H9 (cell line): Measurements from ENCODE around the gene PDZD4. TPM values are rescaled to one million over a fixed set of nuclear protein-coding genes. Genes with fewer than 3 reads are reported as not detected.

Experiments used
- DNase-seq: peaks from one replicate; pipeline ENCODE4 v3.0.0-alpha.2; 2017
- H2AFZ ChIP-seq: one replicate; pipeline ENCODE4 v1.6.1; 2013; ENCODE audit warnings: mild to moderate bottlenecking, low read length, control low read depth, moderate library complexity
- H2AK5ac ChIP-seq: 2 replicates; pipeline ENCODE4 v1.6.1; 2013; ENCODE audit warnings: low read length, control low read depth, mixed read lengths; ENCODE audit not compliant: insufficient read length
- H2BK120ac ChIP-seq: one replicate; pipeline ENCODE4 v1.6.1; 2013; ENCODE audit warnings: low read depth, mild to moderate bottlenecking, low read length, control low read depth, inconsistent platforms; ENCODE audit not compliant: poor library complexity, severe bottlenecking
- H2BK12ac ChIP-seq: 2 replicates; pipeline ENCODE4 v1.6.1; 2013; ENCODE audit warnings: low read length, control low read depth, mixed read lengths, low read depth; ENCODE audit not compliant: insufficient read length
- H2BK15ac ChIP-seq: 2 replicates; pipeline ENCODE4 v1.6.1; 2013; ENCODE audit warnings: low read depth, low read length, control low read depth
- H2BK20ac ChIP-seq: one replicate; pipeline ENCODE4 v1.6.1; 2013; ENCODE audit warnings: low read depth, mild to moderate bottlenecking, low read length, control low read depth, inconsistent platforms; ENCODE audit not compliant: poor library complexity, severe bottlenecking
- H2BK5ac ChIP-seq: 2 replicates; pipeline ENCODE4 v1.6.1; 2013; ENCODE audit warnings: low read length, control low read depth, mixed read lengths; ENCODE audit not compliant: insufficient read length
- H3K14ac ChIP-seq: 2 replicates; pipeline ENCODE4 v1.6.1; 2013; ENCODE audit warnings: low read length, control low read depth; ENCODE audit not compliant: insufficient read depth
- H3K18ac ChIP-seq: 2 replicates; pipeline ENCODE4 v1.6.1; 2013; ENCODE audit warnings: low read depth, mild to moderate bottlenecking, mixed read lengths, low read length, control low read depth; ENCODE audit not compliant: insufficient read length
- H3K23ac ChIP-seq: 2 replicates; pipeline ENCODE4 v1.6.1; 2013; ENCODE audit warnings: low read length, control low read depth, mixed read lengths, low read depth; ENCODE audit not compliant: insufficient read length
- H3K23me2 ChIP-seq: 2 replicates; pipeline ENCODE4 v1.6.1; 2013; ENCODE audit warnings: low read depth, mild to moderate bottlenecking, mixed read lengths, low read length, control low read depth; ENCODE audit not compliant: insufficient read length, poor library complexity, severe bottlenecking
- H3K27ac ChIP-seq: 2 replicates; pipeline ENCODE4 v1.5.1; 2013; ENCODE audit warnings: low read length, control low read depth, mixed read lengths, low read depth; ENCODE audit not compliant: insufficient read length
- H3K27me3 ChIP-seq: 2 replicates; pipeline ENCODE4 v1.6.1; 2013; ENCODE audit warnings: low read length, control low read depth, inconsistent platforms; ENCODE audit not compliant: insufficient read depth
- H3K4ac ChIP-seq: 2 replicates; pipeline ENCODE4 v1.6.1; 2013; ENCODE audit warnings: low read depth, mild to moderate bottlenecking, control low read depth, inconsistent platforms, low read length, moderate library complexity
- H3K4me1 ChIP-seq: 2 replicates; pipeline ENCODE4 v1.6.1; 2013; ENCODE audit warnings: low read length, control low read depth, inconsistent platforms; ENCODE audit not compliant: insufficient read depth
- H3K4me2 ChIP-seq: 2 replicates; pipeline ENCODE4 v1.6.1; 2013; ENCODE audit warnings: low read length, control low read depth, mixed read lengths; ENCODE audit not compliant: insufficient read length, insufficient read depth
- H3K56ac ChIP-seq: 2 replicates; pipeline ENCODE4 v1.6.1; 2013; ENCODE audit warnings: low read depth, mild to moderate bottlenecking, mixed read lengths, low read length, control low read depth; ENCODE audit not compliant: insufficient read length
- H3K79me1 ChIP-seq: 2 replicates; pipeline ENCODE4 v1.6.1; 2013; ENCODE audit warnings: low read depth, mild to moderate bottlenecking, moderate library complexity, low read length, control low read depth, inconsistent platforms; ENCODE audit not compliant: insufficient read depth, poor library complexity, severe bottlenecking
- H3K79me2 ChIP-seq: 2 replicates; pipeline ENCODE4 v1.6.1; 2013; ENCODE audit warnings: low read length, control low read depth, inconsistent platforms; ENCODE audit not compliant: insufficient read depth
- H3K9ac ChIP-seq: 2 replicates; pipeline ENCODE4 v1.6.1; 2013; ENCODE audit warnings: low read length, control low read depth, mixed read lengths; ENCODE audit not compliant: insufficient read length; ENCODE audit errors: extremely low read depth
- H3K9me3 ChIP-seq: one replicate; pipeline ENCODE4 v1.6.1; 2013; ENCODE audit warnings: low read depth, low read length, inconsistent platforms; ENCODE audit not compliant: control insufficient read depth
- H3T11ph ChIP-seq: one replicate; pipeline ENCODE4 v1.6.1; 2013; ENCODE audit warnings: mild to moderate bottlenecking, low read length, control low read depth, inconsistent platforms
- H4K20me1 ChIP-seq: one replicate; pipeline ENCODE4 v1.6.1; 2013; ENCODE audit not compliant: control insufficient read depth, insufficient read length, insufficient read depth
- H4K5ac ChIP-seq: 2 replicates; pipeline ENCODE4 v1.6.1; 2013; ENCODE audit warnings: low read depth, mild to moderate bottlenecking, mixed read lengths, low read length, control low read depth; ENCODE audit not compliant: insufficient read length
- H4K8ac ChIP-seq: replicated peaks from 2 replicates; pipeline ENCODE4 v1.6.1; 2013; ENCODE audit warnings: low read length, control low read depth, mixed read lengths, low read depth; ENCODE audit not compliant: insufficient read length
- H4K91ac ChIP-seq: 2 replicates; pipeline ENCODE4 v1.6.1; 2013; ENCODE audit warnings: low read depth, mild to moderate bottlenecking, moderate library complexity, mixed read lengths, low read length, control low read depth; ENCODE audit not compliant: insufficient read length
- H3K27ac Mint-ChIP-seq, 3 experiments: 2 replicates in 2 of 3; 3 replicates in 1 of 3; pipeline ENCODE4 v1.8.0; 2020 to 2021; ENCODE audit warnings: mixed read lengths in 3 of 3, mild to moderate bottlenecking in 1 of 3, moderate library complexity in 1 of 3
- H3K27me3 Mint-ChIP-seq: 2 replicates; pipeline ENCODE4 v1.8.0; 2021; ENCODE audit warnings: low read depth, mild to moderate bottlenecking, moderate library complexity, mixed read lengths
- H3K36me3 Mint-ChIP-seq, 3 experiments: 2 replicates in 2 of 3; 3 replicates in 1 of 3; pipeline ENCODE4 v1.8.0; 2020 to 2021; ENCODE audit warnings: low read depth in 3 of 3, mixed read lengths in 3 of 3; ENCODE audit not compliant: insufficient read depth in 1 of 3
- H3K4me1 Mint-ChIP-seq, 2 experiments: 2 replicates each; pipeline ENCODE4 v1.8.0; 2020; ENCODE audit warnings: mixed read lengths in 2 of 2
- H3K4me3 Mint-ChIP-seq, 2 experiments: 2 replicates in 1 of 2; 3 replicates in 1 of 2; pipeline ENCODE4 v1.8.0; 2020 to 2021; ENCODE audit warnings: mild to moderate bottlenecking in 2 of 2, mixed read lengths in 2 of 2, moderate library complexity in 1 of 2
- H3K9me3 Mint-ChIP-seq, 2 experiments: 2 replicates in 1 of 2; 3 replicates in 1 of 2; pipeline ENCODE4 v1.8.0; 2020; ENCODE audit warnings: mild to moderate bottlenecking in 2 of 2, mixed read lengths in 2 of 2, moderate library complexity in 1 of 2
- WGBS: extraction: QIAGEN DNeasy Blood & Tissue Kit; methylation state at CpG from one replicate; pipeline ENCODE4 v1.1.7; 2013; ENCODE audit warnings: missing lambda C conversion rate, low lambda C conversion rate, mixed read lengths; ENCODE audit not compliant: insufficient read length; ENCODE audit errors: extremely low coverage; 5-methylcytosine and 5-hydroxymethylcytosine counted together
- total RNA-seq: library from RNA; stranded (reverse); gene quantifications from 2 replicates; pipeline ENCODE4 v1.2.1, GENCODE V29; 2021
- TF ChIP-seq, protein P1 (sequence below): fragments of 200-600 bp; sonication (generic); conservative IDR thresholded peaks from 3 replicates; pipeline ENCODE4 v1.8.0; 2021; ENCODE audit warnings: antibody characterized with exemption, mild to moderate bottlenecking

Gene PDZD4
- total RNA-seq, 1 experiment from 2014 or later, result 110 TPM

DNA sequence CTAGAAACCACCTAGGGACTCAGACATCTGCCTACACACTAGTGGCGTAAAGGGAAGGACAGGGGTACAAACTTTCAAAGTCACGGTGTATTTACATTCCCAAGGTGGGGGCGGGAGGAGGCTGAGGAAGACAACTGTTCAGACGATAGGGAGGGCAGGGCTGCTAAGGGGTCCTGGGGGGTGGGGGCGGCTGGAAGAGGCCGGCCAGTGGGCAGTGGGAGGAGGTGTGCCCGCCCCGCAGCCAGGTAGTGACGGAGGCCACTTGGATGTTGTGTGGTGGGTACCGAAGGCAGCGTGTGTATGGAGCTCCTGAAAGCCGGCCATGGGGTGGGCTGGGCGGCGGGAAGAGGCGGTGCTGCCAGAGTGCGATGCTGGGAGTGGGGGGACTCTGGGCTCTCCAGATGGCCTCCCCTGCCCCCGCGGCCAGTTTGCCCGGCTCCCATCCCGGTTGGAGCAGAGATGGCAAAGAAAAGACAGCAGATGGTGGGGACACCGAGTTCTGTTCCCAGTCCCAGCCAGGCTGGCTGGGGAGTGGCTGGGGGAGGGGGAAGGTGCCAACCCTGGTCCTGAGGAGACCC lies 31.5 kb upstream of the PDZD4 start:
- H3K9me3 Mint-ChIP-seq, result peaks cover 81 to 85% of the 10 kb centered on the region in 2 experiments
- no peak overlapping the region for H2BK20ac ChIP-seq
- no peak overlapping the region for H4K5ac ChIP-seq
- H3K4me3 Mint-ChIP-seq, result no peak overlapping the region
- H3K9ac ChIP-seq, result no peak overlapping the region
- H2AFZ ChIP-seq, result no peak overlapping the region
- H3K79me2 ChIP-seq, result no peaks in the 10 kb centered on the region
- H2BK15ac ChIP-seq, result no peak overlapping the region
- H3K18ac ChIP-seq, result no peak overlapping the region
- no peak overlapping the region for H3K14ac ChIP-seq
- H3K56ac ChIP-seq, result no peak overlapping the region
- H4K8ac ChIP-seq, result no peak overlapping the region
- peaks cover 13 to 15% (median 13%) of the 10 kb centered on the region in 3 experiments for H3K36me3 Mint-ChIP-seq
- no peak overlapping the region for H3K27ac Mint-ChIP-seq
- WGBS, result no CpG with 5 or more reads among the region's 21 CpGs
- no peak for DNase-seq
- peaks cover 20 to 33% of the 10 kb centered on the region in 2 experiments for H3K4me1 Mint-ChIP-seq
- H3K79me1 ChIP-seq, result no peaks in the 10 kb centered on the region
- peaks cover 33% of the 10 kb centered on the region for H3K9me3 ChIP-seq
- no peaks in the 10 kb centered on the region for H4K20me1 ChIP-seq
- H3K27me3 ChIP-seq, result no peaks in the 10 kb centered on the region
- no peak overlapping the region for H2BK5ac ChIP-seq
- no peak overlapping the region for H3T11ph ChIP-seq
- TF ChIP-seq, protein P1, sequence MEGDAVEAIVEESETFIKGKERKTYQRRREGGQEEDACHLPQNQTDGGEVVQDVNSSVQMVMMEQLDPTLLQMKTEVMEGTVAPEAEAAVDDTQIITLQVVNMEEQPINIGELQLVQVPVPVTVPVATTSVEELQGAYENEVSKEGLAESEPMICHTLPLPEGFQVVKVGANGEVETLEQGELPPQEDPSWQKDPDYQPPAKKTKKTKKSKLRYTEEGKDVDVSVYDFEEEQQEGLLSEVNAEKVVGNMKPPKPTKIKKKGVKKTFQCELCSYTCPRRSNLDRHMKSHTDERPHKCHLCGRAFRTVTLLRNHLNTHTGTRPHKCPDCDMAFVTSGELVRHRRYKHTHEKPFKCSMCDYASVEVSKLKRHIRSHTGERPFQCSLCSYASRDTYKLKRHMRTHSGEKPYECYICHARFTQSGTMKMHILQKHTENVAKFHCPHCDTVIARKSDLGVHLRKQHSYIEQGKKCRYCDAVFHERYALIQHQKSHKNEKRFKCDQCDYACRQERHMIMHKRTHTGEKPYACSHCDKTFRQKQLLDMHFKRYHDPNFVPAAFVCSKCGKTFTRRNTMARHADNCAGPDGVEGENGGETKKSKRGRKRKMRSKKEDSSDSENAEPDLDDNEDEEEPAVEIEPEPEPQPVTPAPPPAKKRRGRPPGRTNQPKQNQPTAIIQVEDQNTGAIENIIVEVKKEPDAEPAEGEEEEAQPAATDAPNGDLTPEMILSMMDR, result no peak
- no peaks in the 10 kb centered on the region for H3K23me2 ChIP-seq
- H3K27me3 Mint-ChIP-seq, result peaks cover 8% of the 10 kb centered on the region
- no peaks in the 10 kb centered on the region for H3K4me1 ChIP-seq
- no peak overlapping the region for H3K27ac ChIP-seq
- H2BK120ac ChIP-seq, result no peak overlapping the region
- H4K91ac ChIP-seq, result no peak overlapping the region
- no peak overlapping the region for H3K4me2 ChIP-seq
- no peak overlapping the region for H3K23ac ChIP-seq
- no peak overlapping the region for H3K4ac ChIP-seq
- H2AK5ac ChIP-seq, result no peak overlapping the region
- no peak overlapping the region for H2BK12ac ChIP-seq
